Colonic mucosa (tissue), 4 donors: ENCODE measurements around the gene AKT1. TPM values are rescaled to one million over a fixed set of nuclear protein-coding genes. Genes with fewer than 3 reads are reported as not detected.
"Not testable (repeated sequence)": the region's sequence is repeated elsewhere in the genome, so short reads cannot be mapped to it uniquely, and the experiment has no call there.

Experiments used
- DNase-seq: peaks from one replicate; pipeline ENCODE4 v3.0.0-alpha.2; 2020
- H3K27ac ChIP-seq: fragments of 200-600 bp; one replicate; pipeline ENCODE4 v1.8.0; 2021
- H3K27me3 ChIP-seq: fragments of 200-600 bp; one replicate; pipeline ENCODE4 v1.8.0; 2021
- H3K36me3 ChIP-seq: fragments of 200-600 bp; one replicate; pipeline ENCODE4 v1.8.0; 2021
- H3K4me1 ChIP-seq: fragments of 200-600 bp; one replicate; pipeline ENCODE4 v1.8.0; 2021; ENCODE audit warnings: mild to moderate bottlenecking
- H3K4me3 ChIP-seq: fragments of 200-600 bp; one replicate; pipeline ENCODE4 v1.8.0; 2021
- H3K9ac ChIP-seq, 2 donors: one replicate each; pipeline ENCODE4 v1.7.0; 2013; ENCODE audit warnings: control low read depth in 2 of 2, low read depth in 2 of 2, low read length in 2 of 2
- H3K9me3 ChIP-seq: fragments of 200-600 bp; one replicate; pipeline ENCODE4 v1.8.0; 2021
- CTCF ChIP-seq: fragments of 200-600 bp; IDR thresholded peaks from one replicate; pipeline ENCODE4 v1.8.0; 2022; ENCODE audit warnings: antibody characterized with exemption, mild to moderate bottlenecking
- intact Hi-C: fragments of 100-400 bp; cut with DNase I; formaldehyde crosslinking; loops from one replicate; pipeline ENCODE4 v1.14.1; 2022
- total RNA-seq, 2 donors: library from RNA; stranded (reverse); fragmentation: NEBNext Ultra II Directional in 1 of 2; extraction: Animal tissue kit (Norgen Biotek cat#: 25700) in 1 of 2; gene quantifications; one replicate each; pipeline ENCODE4 v1.2.1, GENCODE V29; 2021
- donor health status: healthy.
- donor health status: DM: no; HTN: no; CAD: no.
- donor health status: DM: no; HTN: no; CAD: no.

The AKT1 gene
- total RNA-seq, 2 donors from 2014 or later = 117 to 181 TPM

GRCh38 chr14:104841730-104842129, 46.2 kb upstream of the AKT1 start:
- Histone ChIP-seq H3K27ac (no peak overlapping the region), H3K4me1 (no peaks in the 10 kb centered on the region), H3K9me3 (no peaks in the 10 kb centered on the region), H3K36me3 (no peaks in the 10 kb centered on the region), H3K9ac (no peak overlapping the region), H3K4me3 (no peak overlapping the region), H3K27me3 (peaks cover 35% of the 10 kb centered on the region)
- TF ChIP-seq CTCF = no peak
- DNase-seq = no peak
- intact Hi-C loops = no loop called here

GRCh38 chr14:104836171-104836935, 40.8 kb upstream of the AKT1 start:
- H3K9ac ChIP-seq, H3K9me3 ChIP-seq, H3K27ac ChIP-seq, H3K4me1 ChIP-seq, H3K4me3 ChIP-seq, H3K27me3 ChIP-seq, intact Hi-C loops, DNase-seq, H3K36me3 ChIP-seq: not testable (repeated sequence)

GRCh38 chr14:104830781-104831180, 35.2 kb upstream of the AKT1 start:
- no peak overlapping the region for H3K27ac ChIP-seq
- intact Hi-C loops = no loop called here
- no peaks in the 10 kb centered on the region for H3K27me3 ChIP-seq
- no peak overlapping the region for H3K9ac ChIP-seq
- H3K4me3 ChIP-seq = no peak overlapping the region
- no peak for DNase-seq
- H3K36me3 ChIP-seq = no peaks in the 10 kb centered on the region
- peaks cover 10% of the 10 kb centered on the region for H3K4me1 ChIP-seq
- H3K9me3 ChIP-seq = no peaks in the 10 kb centered on the region
- no peak for TF ChIP-seq CTCF

- Histone ChIP-seq H3K27ac (no peak overlapping the region), H3K27me3 (no peaks in the 10 kb centered on the region), H3K36me3 (no peaks in the 10 kb centered on the region), H3K4me3 (peak overlapping the region; percentile 63), H3K9me3 (no peaks in the 10 kb centered on the region), H3K4me1 (peaks cover 13% of the 10 kb centered on the region), H3K9ac (peak overlapping the region; percentile 55 to 66)
- intact Hi-C loops = loop anchor here (2.0 kb wide), 1 partner anchor 59 kb away; no protein-coding TSS in a partner anchor
- DNase-seq = peak; percentile 44
- TF ChIP-seq CTCF = peak; percentile 40
Observed at GRCh38 chr14:104827177-104828055, 31.9 kb upstream of the AKT1 start.

- H3K27ac ChIP-seq = no peak overlapping the region
- no peaks in the 10 kb centered on the region for H3K36me3 ChIP-seq
- TF ChIP-seq CTCF = no peak
- DNase-seq = no peak
- intact Hi-C loops = loop anchor here (2.0 kb wide), 1 partner anchor 58 kb away; no protein-coding TSS in a partner anchor
- H3K9me3 ChIP-seq = no peaks in the 10 kb centered on the region
- peaks cover 13% of the 10 kb centered on the region for H3K4me1 ChIP-seq
- H3K4me3 ChIP-seq = peak overlapping the region; percentile 63
- peak overlapping the region; percentile 55 to 66 for H3K9ac ChIP-seq
- no peaks in the 10 kb centered on the region for H3K27me3 ChIP-seq
Observed at GRCh38 chr14:104826861-104827176, 31.3 kb upstream of the AKT1 start.
